ENCODE measurements around the gene PHACTR4. TPM values are rescaled to one million over a fixed set of nuclear protein-coding genes. Genes with fewer than 3 reads are reported as not detected.

The PHACTR4 gene
- total and polyA plus RNA-seq, 2 donors (not counting 1 experiment from before 2014, with no cell fraction given) = 5.5 to 6.9 TPM

GRCh38 chr1:28412731-28413130 lies 43.2 kb downstream of the PHACTR4 start:
- no peaks in the 10 kb centered on the region for H3K79me2 ChIP-seq (ENCODE audit: control insufficient read depth, insufficient read depth, low read length)
- H3K4me1 ChIP-seq (ENCODE audit: control insufficient read depth, extremely low read depth, insufficient read depth, low read length) = peaks cover 2% of the 10 kb centered on the region
- DNase-seq (ENCODE audit: low read depth in 2 of 2) = peak in 1 of 2 donors; percentile 63
- H4K20me1 ChIP-seq (ENCODE audit: control insufficient read depth, extremely low read depth, insufficient read depth, low read length) = no peaks in the 10 kb centered on the region
- no peaks in the 10 kb centered on the region for H3K9me3 ChIP-seq (ENCODE audit: control insufficient read depth, insufficient read depth, low read depth, low read length)
- H3K4me2 ChIP-seq (ENCODE audit: extremely low read depth, insufficient read depth, low read length) = no peak overlapping the region
- no peak overlapping the region for H3K9ac ChIP-seq (ENCODE audit: insufficient read depth, low read length)
- TF ChIP-seq CTCF (conservative IDR thresholded peaks at IDR 0.05 in 1 of 2, IDR thresholded peaks at IDR 0.05 in 1 of 2; ENCODE audit: low read depth in 1 of 2, low read length in 2 of 2) (no peak), EZH2 (IDR thresholded peaks at IDR 0.05; ENCODE audit: low read length, missing control alignments) (no peak)
- H3K27ac ChIP-seq (ENCODE audit: insufficient read depth, low read length) = no peak overlapping the region
- H3K27me3 ChIP-seq (ENCODE audit: control insufficient read depth, insufficient read depth, low read length) = no peaks in the 10 kb centered on the region
- H3K36me3 ChIP-seq (ENCODE audit: control insufficient read depth, insufficient read depth, low read length) = no peaks in the 10 kb centered on the region
- no peak overlapping the region for H3K4me3 ChIP-seq (replicated peaks in 1 of 4; ENCODE audit: control extremely low read depth in 1 of 4, insufficient read depth in 1 of 4, low read depth in 3 of 4, low read length in 4 of 4)
- no peak overlapping the region for H2AFZ ChIP-seq (ENCODE audit: low read length)

DNA sequence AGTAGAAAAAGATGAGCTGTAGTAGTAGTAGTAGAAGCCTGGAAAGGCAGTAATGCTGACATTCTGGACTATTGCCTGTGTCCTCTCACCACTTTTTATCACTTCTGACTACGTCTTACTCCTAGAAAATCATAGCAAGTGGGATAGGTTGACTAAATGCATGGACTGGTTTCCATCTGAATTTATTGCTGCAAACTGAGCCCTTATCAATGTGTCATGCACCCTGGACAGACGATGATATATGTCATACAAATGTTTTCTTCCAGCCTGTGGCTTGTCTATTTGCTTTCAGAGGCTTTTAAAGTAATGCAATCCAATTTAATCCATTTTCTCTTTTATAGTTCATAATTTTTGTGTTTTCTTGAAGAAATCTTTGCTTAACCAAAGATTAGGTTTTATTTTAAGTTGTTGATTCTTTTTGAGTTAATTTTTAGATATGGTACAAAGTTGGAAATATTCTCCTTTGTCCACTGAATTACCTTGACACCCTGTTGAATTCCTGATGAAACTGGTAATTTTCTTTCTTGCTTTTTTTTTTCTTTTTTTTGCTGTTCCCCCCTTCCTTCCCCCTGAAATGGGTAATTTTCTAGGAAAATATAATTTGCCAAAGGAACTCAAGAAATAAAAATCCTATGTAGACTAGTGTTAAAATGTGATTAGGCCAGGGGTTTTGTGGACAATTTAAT lies 47.1 kb downstream of the PHACTR4 start:
- H3K36me3 ChIP-seq (ENCODE audit: control insufficient read depth, insufficient read depth, low read length) = no peaks in the 10 kb centered on the region
- no peak overlapping the region for H3K9ac ChIP-seq (ENCODE audit: insufficient read depth, low read length)
- peaks cover 2% of the 10 kb centered on the region for H3K4me1 ChIP-seq (ENCODE audit: control insufficient read depth, extremely low read depth, insufficient read depth, low read length)
- H3K4me2 ChIP-seq (ENCODE audit: extremely low read depth, insufficient read depth, low read length) = no peak overlapping the region
- H2AFZ ChIP-seq (ENCODE audit: low read length) = no peak overlapping the region
- H3K79me2 ChIP-seq (ENCODE audit: control insufficient read depth, insufficient read depth, low read length) = no peaks in the 10 kb centered on the region
- H3K9me3 ChIP-seq (ENCODE audit: control insufficient read depth, insufficient read depth, low read depth, low read length) = no peaks in the 10 kb centered on the region
- TF ChIP-seq EZH2 (IDR thresholded peaks at IDR 0.05; ENCODE audit: low read length, missing control alignments) (no peak), CTCF (conservative IDR thresholded peaks at IDR 0.05 in 1 of 2, IDR thresholded peaks at IDR 0.05 in 1 of 2; ENCODE audit: low read depth in 1 of 2, low read length in 2 of 2) (no peak)
- H4K20me1 ChIP-seq (ENCODE audit: control insufficient read depth, extremely low read depth, insufficient read depth, low read length) = no peaks in the 10 kb centered on the region
- no peak overlapping the region for H3K4me3 ChIP-seq (replicated peaks in 1 of 4; ENCODE audit: control extremely low read depth in 1 of 4, insufficient read depth in 1 of 4, low read depth in 3 of 4, low read length in 4 of 4)
- H3K27ac ChIP-seq (ENCODE audit: insufficient read depth, low read length) = no peak overlapping the region
- no peaks in the 10 kb centered on the region for H3K27me3 ChIP-seq (ENCODE audit: control insufficient read depth, insufficient read depth, low read length)
- DNase-seq (ENCODE audit: low read depth in 2 of 2) = peak in 1 of 2 donors; percentile 26

- peak; percentile 71 to 88 for DNase-seq (ENCODE audit: low read depth in 2 of 2)
- Histone ChIP-seq H3K9me3 (ENCODE audit: control insufficient read depth, insufficient read depth, low read depth, low read length) (no peaks in the 10 kb centered on the region), H3K4me3 (replicated peaks in 1 of 4; ENCODE audit: control extremely low read depth in 1 of 4, insufficient read depth in 1 of 4, low read depth in 3 of 4, low read length in 4 of 4) (peak overlapping the region in 1 of 4 experiments; percentile 23), H3K9ac (ENCODE audit: insufficient read depth, low read length) (no peak overlapping the region), H3K36me3 (ENCODE audit: control insufficient read depth, insufficient read depth, low read length) (no peaks in the 10 kb centered on the region), H3K27me3 (ENCODE audit: control insufficient read depth, insufficient read depth, low read length) (no peaks in the 10 kb centered on the region), H3K4me2 (ENCODE audit: extremely low read depth, insufficient read depth, low read length) (peak overlapping the region; percentile 45), H3K27ac (ENCODE audit: insufficient read depth, low read length) (no peak overlapping the region), H2AFZ (ENCODE audit: low read length) (no peak overlapping the region), H3K4me1 (ENCODE audit: control insufficient read depth, extremely low read depth, insufficient read depth, low read length) (peaks cover 4% of the 10 kb centered on the region), H3K79me2 (ENCODE audit: control insufficient read depth, insufficient read depth, low read length) (no peaks in the 10 kb centered on the region), H4K20me1 (ENCODE audit: control insufficient read depth, extremely low read depth, insufficient read depth, low read length) (no peaks in the 10 kb centered on the region)
- no peak for TF ChIP-seq EZH2 (IDR thresholded peaks at IDR 0.05; ENCODE audit: low read length, missing control alignments)
These were observed 47.9 kb downstream of the PHACTR4 start for GRCh38 chr1:28417441-28417922.

Data from fibroblast of lung (primary cell).